A549 (cell line): Measurements from ENCODE around the gene RBP3. TPM values are rescaled to one million over a fixed set of nuclear protein-coding genes. Genes with fewer than 3 reads are reported as not detected.

Source experiments
- ATAC-seq, 2 experiments: fragments of 200-7000 bp in 1 of 2; fragments of >200 bp in 1 of 2; cut with Nextera tagmentation in 1 of 2; cut with Tn5 transposase in 1 of 2; 3 replicates each; pipeline versions ENCODE4 v1.8.0 to v1.9.1; 2018 to 2020; ENCODE audit warnings: mild to moderate bottlenecking in 1 of 2, moderate library complexity in 1 of 2
- CTCF ChIA-PET: fragments of 300-600 bp; sonication (Branson Sonifier 250); formaldehyde crosslinking; extraction: SDS; loops from one replicate; lab custom pipeline; 2021; ENCODE audit warnings: antibody characterized with exemption, inconsistent platforms; lab: Yijun Ruan, JAX
- POLR2A ChIA-PET: fragments of 350-600 bp; formaldehyde crosslinking; extraction: SDS; loops from one replicate; lab custom pipeline; 2021; ENCODE audit warnings: antibody characterized with exemption, inconsistent platforms; lab: Yijun Ruan, JAX
- DNase-seq, 2 experiments: peaks; one replicate each; pipeline versions ENCODE4 v3.0.0 to v3.0.0-alpha.2; 2011 to 2016; ENCODE audit warnings: low read depth in 1 of 2, low spot score in 1 of 2
- FAIRE-seq: peaks from 2 replicates; lab custom pipeline; 2011; peaks lifted over from hg19 to GRCh38; lab: Jason Lieb, UNC
- H3K27ac ChIP-seq, 2 experiments: fragments of >200 bp; sonication (Bioruptor Twin); formaldehyde crosslinking; 3 replicates each; pipeline ENCODE4 v1.5.1; 2016 to 2017
- H3K4me1 ChIP-seq: fragments of >200 bp; sonication (Bioruptor Twin); formaldehyde crosslinking; 3 replicates; pipeline ENCODE4 v1.6.1; 2016
- H3K4me2 ChIP-seq: fragments of >200 bp; sonication (Bioruptor Twin); formaldehyde crosslinking; 3 replicates; pipeline ENCODE4 v1.6.1; 2016
- H3K4me3 ChIP-seq: fragments of >200 bp; sonication (Bioruptor Twin); formaldehyde crosslinking; 3 replicates; pipeline ENCODE4 v1.5.1; 2016
- H3K9me3 ChIP-seq: fragments of >200 bp; sonication (Bioruptor Twin); formaldehyde crosslinking; 3 replicates; pipeline ENCODE4 v1.6.1; 2016
- BHLHE40 ChIP-seq: IDR thresholded peaks from 2 replicates; pipeline ENCODE4 v1.6.1; 2012; ENCODE audit warnings: low read depth, low read length, inconsistent platforms
- CBX2 ChIP-seq: fragments of 200-600 bp; sonication (generic); IDR thresholded peaks from 2 replicates; pipeline ENCODE4 v1.6.1; 2016; ENCODE audit warnings: low read depth, mild to moderate bottlenecking, borderline replicate concordance
- CHD4 ChIP-seq: fragments of 200-600 bp; sonication (generic); IDR thresholded peaks from 2 replicates; pipeline ENCODE4 v1.6.1; 2016; ENCODE audit warnings: antibody characterized with exemption, mild to moderate bottlenecking, borderline replicate concordance
- CTCF ChIP-seq: fragments of >200 bp; sonication (Bioruptor Twin); formaldehyde crosslinking; IDR thresholded peaks from 3 replicates; pipeline ENCODE4 v1.5.1; 2016
- EHF ChIP-seq: fragments of 250-450 bp; sonication (Bioruptor Pico); IDR thresholded peaks from 2 replicates; pipeline ENCODE4 v1.5.0; 2020; ENCODE audit warnings: mild to moderate bottlenecking
- EHMT2 ChIP-seq: fragments of 200-600 bp; sonication (generic); IDR thresholded peaks from 2 replicates; pipeline ENCODE4 v1.6.1; 2016; ENCODE audit warnings: antibody characterized with exemption, low read depth, mild to moderate bottlenecking, moderate library complexity
- EP300 ChIP-seq, 2 experiments: fragments of >200 bp; sonication (Bioruptor Twin); formaldehyde crosslinking; IDR thresholded peaks; 2 replicates in 1 of 2; 3 replicates in 1 of 2; pipeline ENCODE4 v1.6.1; 2016 to 2017
- FOSB ChIP-seq: fragments of 250-450 bp; sonication (Bioruptor Pico); IDR thresholded peaks from 2 replicates; pipeline ENCODE4 v1.5.0; 2020; ENCODE audit warnings: mild to moderate bottlenecking, moderate library complexity
- FOSL2 ChIP-seq, 2 experiments: fragments of 450-650 bp in 1 of 2; fragments of >200 bp in 1 of 2; sonication (Bioruptor Twin) in 1 of 2; formaldehyde crosslinking; IDR thresholded peaks; 2 replicates each; pipeline versions ENCODE4 v1.5.0 to v1.6.1; 2016 to 2020; ENCODE audit warnings: mild to moderate bottlenecking in 1 of 2, moderate library complexity in 1 of 2
- GATA3 ChIP-seq: IDR thresholded peaks from 2 replicates; pipeline ENCODE4 v1.6.1; 2012; ENCODE audit warnings: borderline replicate concordance
- JUNB ChIP-seq: fragments of >200 bp; sonication (Bioruptor Twin); formaldehyde crosslinking; IDR thresholded peaks from 2 replicates; pipeline ENCODE4 v1.6.1; 2016
- KDM1A ChIP-seq: fragments of 200-600 bp; sonication (generic); IDR thresholded peaks from 2 replicates; pipeline ENCODE4 v1.6.1; 2016; ENCODE audit warnings: low read depth, mild to moderate bottlenecking
- KDM5A ChIP-seq: fragments of 200-600 bp; sonication (generic); IDR thresholded peaks from 2 replicates; pipeline ENCODE4 v1.6.1; 2016; ENCODE audit warnings: antibody characterized with exemption, mild to moderate bottlenecking
- MAFK ChIP-seq: fragments of 450-650 bp; IDR thresholded peaks from 2 replicates; pipeline ENCODE4 v1.6.1; 2014; ENCODE audit not compliant: partially characterized antibody
- NFE2L2 ChIP-seq: fragments of 150-350 bp; conservative IDR thresholded peaks from 2 replicates; pipeline ENCODE4 v1.6.1; 2014; ENCODE audit warnings: low read length
- RAD21 ChIP-seq, 2 experiments: fragments of >200 bp in 1 of 2; sonication (Bioruptor Twin) in 1 of 2; formaldehyde crosslinking in 1 of 2; IDR thresholded peaks in 1 of 2; conservative IDR thresholded peaks in 1 of 2; 2 replicates in 1 of 2; 3 replicates in 1 of 2; pipeline ENCODE4 v1.6.1; 2012 to 2018; ENCODE audit warnings: inconsistent platforms in 1 of 2
- RARB ChIP-seq: fragments of 250-450 bp; sonication (Bioruptor Pico); IDR thresholded peaks from 2 replicates; pipeline ENCODE4 v1.8.0; 2021; ENCODE audit warnings: mild to moderate bottlenecking, moderate library complexity
- RCOR1 ChIP-seq: fragments of 150-350 bp; IDR thresholded peaks from 2 replicates; pipeline ENCODE4 v1.6.1; 2014; ENCODE audit warnings: antibody characterized with exemption, low read length, low read depth
- RNF2 ChIP-seq: fragments of 200-600 bp; sonication (generic); IDR thresholded peaks from 2 replicates; pipeline ENCODE4 v1.6.1; 2016; ENCODE audit warnings: low read depth, mild to moderate bottlenecking, antibody characterized with exemption, moderate library complexity, borderline replicate concordance
- TFCP2L1 ChIP-seq: fragments of 250-450 bp; sonication (Bioruptor Pico); IDR thresholded peaks from 2 replicates; pipeline ENCODE4 v1.5.0; 2021; ENCODE audit warnings: mild to moderate bottlenecking
- TP53 ChIP-seq: fragments of 250-450 bp; sonication (Bioruptor Pico); IDR thresholded peaks from 2 replicates; pipeline ENCODE4 v1.5.0; 2021; ENCODE audit warnings: mild to moderate bottlenecking, moderate library complexity
- ZNF302 ChIP-seq: fragments of 250-450 bp; sonication (Bioruptor Pico); IDR thresholded peaks from 2 replicates; pipeline ENCODE4 v1.9.0; 2021; ENCODE audit warnings: inconsistent platforms, mild to moderate bottlenecking, moderate library complexity
- WGBS: methylation state at CpG from one replicate; pipeline ENCODE4 v1.1.6; 2017; ENCODE audit errors: missing lambda C conversion rate; 5-methylcytosine and 5-hydroxymethylcytosine counted together
- polyA plus RNA-seq, 4 experiments: library from polyadenylated mRNA; depleted of rRNA in 3 of 4; stranded (reverse); fragments of >200 nt; fragmentation: RNase III in 1 of 4; extraction: RNeasy Plus Mini Kit Qiagen cat#74134 plus additional on column Dnase treatment in 1 of 4; gene quantifications; 2 replicates in 3 of 4; 3 replicates in 1 of 4; pipeline ENCODE4 v1.2.3, GENCODE V29; 2011 to 2017
- TF ChIP-seq, protein P1 (sequence below): fragments of >200 bp; sonication (Bioruptor Twin); formaldehyde crosslinking; IDR thresholded peaks from 3 replicates; pipeline ENCODE4 v1.6.1; 2016
- TF ChIP-seq, protein P2 (sequence below): fragments of 450-650 bp; IDR thresholded peaks from 2 replicates; pipeline ENCODE4 v1.6.1; 2014; ENCODE audit warnings: antibody characterized with exemption
- TF ChIP-seq, protein P3 (sequence below): IDR thresholded peaks from 2 replicates; pipeline ENCODE4 v1.6.1; 2012; ENCODE audit warnings: low read depth, borderline replicate concordance

RBP3 gene
- polyA plus RNA-seq, 2 of the 4 experiments (the other 2 are of a cell fraction), result not detected

DNA sequence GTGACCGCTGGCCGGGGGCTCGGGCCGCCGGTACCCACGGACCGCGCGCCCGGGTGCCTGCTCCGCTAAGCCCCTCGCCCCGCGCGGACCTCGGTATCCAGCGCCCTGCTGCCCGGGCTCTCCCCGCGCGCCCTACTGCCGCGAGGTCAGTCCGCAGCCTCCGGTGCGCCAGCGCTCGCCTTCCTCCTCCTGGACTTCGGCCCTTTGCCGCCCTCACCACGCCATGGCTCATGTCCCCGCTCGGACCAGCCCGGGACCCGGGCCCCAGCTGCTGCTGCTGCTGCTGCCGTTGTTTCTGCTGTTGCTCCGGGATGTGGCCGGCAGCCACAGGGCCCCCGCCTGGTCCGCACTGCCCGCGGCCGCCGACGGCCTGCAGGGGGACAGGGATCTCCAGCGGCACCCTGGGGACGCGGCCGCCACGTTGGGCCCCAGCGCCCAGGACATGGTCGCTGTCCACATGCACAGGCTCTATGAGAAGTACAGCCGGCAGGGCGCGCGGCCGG, 47.7 kb upstream of the RBP3 start:
- H3K4me3 ChIP-seq, result peak overlapping the region; percentile 49
- FAIRE-seq (no peak), ATAC-seq (peak; percentile 27 to 70; a peak in 4 of 6 replicates), DNase-seq (no peak)
- TF ChIP-seq CBX2 (no peak), RCOR1 (no peak), NFE2L2 (no peak), MAFK (no peak), CHD4 (no peak), TFCP2L1 (no peak)
- TF ChIP-seq, protein P1, sequence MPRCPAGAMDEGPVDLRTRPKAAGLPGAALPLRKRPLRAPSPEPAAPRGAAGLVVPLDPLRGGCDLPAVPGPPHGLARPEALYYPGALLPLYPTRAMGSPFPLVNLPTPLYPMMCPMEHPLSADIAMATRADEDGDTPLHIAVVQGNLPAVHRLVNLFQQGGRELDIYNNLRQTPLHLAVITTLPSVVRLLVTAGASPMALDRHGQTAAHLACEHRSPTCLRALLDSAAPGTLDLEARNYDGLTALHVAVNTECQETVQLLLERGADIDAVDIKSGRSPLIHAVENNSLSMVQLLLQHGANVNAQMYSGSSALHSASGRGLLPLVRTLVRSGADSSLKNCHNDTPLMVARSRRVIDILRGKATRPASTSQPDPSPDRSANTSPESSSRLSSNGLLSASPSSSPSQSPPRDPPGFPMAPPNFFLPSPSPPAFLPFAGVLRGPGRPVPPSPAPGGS, result no peak
- TF ChIP-seq, protein P2, sequence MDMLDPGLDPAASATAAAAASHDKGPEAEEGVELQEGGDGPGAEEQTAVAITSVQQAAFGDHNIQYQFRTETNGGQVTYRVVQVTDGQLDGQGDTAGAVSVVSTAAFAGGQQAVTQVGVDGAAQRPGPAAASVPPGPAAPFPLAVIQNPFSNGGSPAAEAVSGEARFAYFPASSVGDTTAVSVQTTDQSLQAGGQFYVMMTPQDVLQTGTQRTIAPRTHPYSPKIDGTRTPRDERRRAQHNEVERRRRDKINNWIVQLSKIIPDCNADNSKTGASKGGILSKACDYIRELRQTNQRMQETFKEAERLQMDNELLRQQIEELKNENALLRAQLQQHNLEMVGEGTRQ, result no peak
- 60% methylated on average over 4 of the region's 57 CpGs for WGBS
- no peaks in the 10 kb centered on the region for H3K9me3 ChIP-seq
- no peaks in the 10 kb centered on the region for H3K4me1 ChIP-seq
- H3K4me2 ChIP-seq, result peak overlapping the region; percentile 94
- ChIA-PET POLR2A (no interaction called here), CTCF (interaction anchor here (0.8 to 3.5 kb wide), 4 partner anchors 11 to 275 kb away, joined by 3 to 20 read pairs (median 8); no protein-coding TSS in a partner anchor)
- peak overlapping the region in 1 of 2 experiments; percentile 53; a peak in 2 of 6 replicates for H3K27ac ChIP-seq

DNA sequence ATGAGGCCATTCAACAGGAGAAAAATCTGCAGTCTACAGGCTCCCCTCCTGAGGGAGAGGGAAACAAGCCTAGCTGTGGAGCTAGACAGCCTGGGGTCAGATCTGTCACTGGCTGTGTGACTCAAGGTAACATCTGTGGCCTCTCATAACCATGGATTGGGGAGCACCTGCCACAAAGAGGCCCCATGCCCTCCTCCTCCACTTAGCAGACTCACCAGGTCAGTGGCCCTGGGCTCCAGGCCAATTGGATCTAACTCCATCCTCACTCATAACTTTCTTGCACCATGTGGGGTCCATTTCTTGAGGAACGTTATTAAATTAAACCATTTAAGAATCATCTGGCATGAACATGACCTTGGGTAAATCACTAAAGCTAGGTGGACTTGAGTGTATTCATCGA, 46.3 kb upstream of the RBP3 start:
- TF ChIP-seq RCOR1 (no peak), RNF2 (no peak), TFCP2L1 (no peak), KDM1A (no peak), FOSB (CRISPR knock-in tag) (no peak), ZNF302 (CRISPR knock-in tag) (no peak), TP53 (no peak), EHF (CRISPR knock-in tag) (no peak), KDM5A (no peak), JUNB (no peak), GATA3 (no peak), EP300 (IDR thresholded peaks at IDR 0.05) (no peak), EHMT2 (no peak), BHLHE40 (no peak), CTCF (no peak), RAD21 (conservative IDR thresholded peaks at IDR 0.05 in 1 of 2, IDR thresholded peaks at IDR 0.05 in 1 of 2) (no peak), RARB (no peak), FOSL2 (IDR thresholded peaks at IDR 0.05) (no peak), FOSL2 (CRISPR knock-in tag; IDR thresholded peaks at IDR 0.05) (no peak)
- TF ChIP-seq, protein P3, sequence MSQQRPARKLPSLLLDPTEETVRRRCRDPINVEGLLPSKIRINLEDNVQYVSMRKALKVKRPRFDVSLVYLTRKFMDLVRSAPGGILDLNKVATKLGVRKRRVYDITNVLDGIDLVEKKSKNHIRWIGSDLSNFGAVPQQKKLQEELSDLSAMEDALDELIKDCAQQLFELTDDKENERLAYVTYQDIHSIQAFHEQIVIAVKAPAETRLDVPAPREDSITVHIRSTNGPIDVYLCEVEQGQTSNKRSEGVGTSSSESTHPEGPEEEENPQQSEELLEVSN, result no peak
- TF ChIP-seq, protein P2, result no peak
- Histone ChIP-seq H3K4me1 (no peaks in the 10 kb centered on the region), H3K4me3 (no peak overlapping the region), H3K9me3 (no peaks in the 10 kb centered on the region), H3K4me2 (no peak overlapping the region), H3K27ac (no peak overlapping the region)
- ChIA-PET POLR2A (no interaction called here), CTCF (interaction anchor here (3.4 to 3.5 kb wide), 3 partner anchors 10 to 277 kb away, joined by 13 to 26 read pairs (median 20); no protein-coding TSS in a partner anchor)
- no peak for DNase-seq
- no peak for ATAC-seq
- no peak for FAIRE-seq
- WGBS, result 37% methylated on average over 2 of the region's 2 CpGs
